Measurements from ENCODE around the gene MLF2. TPM values are rescaled to one million over a fixed set of nuclear protein-coding genes. Genes with fewer than 3 reads are reported as not detected.

MLF2 gene
- total RNA-seq, 1 donor from 2014 or later: 102 TPM

DNA sequence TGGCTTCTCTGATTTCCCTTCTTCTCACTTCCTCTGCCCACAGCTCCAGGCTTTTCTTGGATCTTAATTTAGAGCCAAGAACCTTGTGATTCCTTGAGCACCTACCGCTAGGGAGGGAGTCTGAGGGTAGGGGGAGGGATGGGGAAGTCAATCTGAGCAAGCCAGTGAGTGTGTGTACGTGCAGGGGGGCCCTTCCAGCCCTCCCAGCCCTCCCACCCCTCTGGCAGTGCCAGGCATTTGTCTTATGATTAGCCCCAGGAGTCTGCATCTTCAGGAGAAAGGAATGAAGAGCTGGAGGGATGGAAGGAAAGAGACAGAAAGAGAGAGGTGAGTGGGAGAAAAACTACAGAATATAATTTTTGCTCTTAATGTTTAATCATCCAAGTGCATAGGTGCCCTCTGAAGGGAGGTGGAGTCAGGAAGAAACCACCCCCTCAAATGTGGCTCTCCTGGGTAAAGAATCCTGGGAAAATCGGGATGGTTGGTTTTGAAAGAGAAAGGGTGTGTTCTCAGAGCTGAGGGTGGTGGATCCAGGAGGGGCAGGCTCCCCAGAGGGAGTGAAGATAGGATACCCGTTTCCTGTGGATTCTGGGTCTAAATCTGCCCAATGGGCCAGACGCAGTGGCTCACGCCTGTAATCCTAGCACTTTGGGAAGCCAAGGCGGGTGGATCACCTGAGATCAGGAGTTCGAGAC, 54.4 kb downstream of the MLF2 start:
- ChIA-PET POLR2A (interaction anchor here (0.6 to 2.7 kb wide), 4 partner anchors 9 to 54 kb away, joined by 3 to 23 read pairs (median 10); partner anchors contain the start of genes COPS7A, MLF2 and ZNF384), CTCF (interaction anchor here (0.9 to 1.2 kb wide), 8 partner anchors 14 to 145 kb away, joined by 3 to 5 read pairs (median 3); partner anchors contain the start of gene COPS7A)
- Mint-ChIP-seq H3K4me3 (no peak overlapping the region), H3K4me1 (peaks cover 60% of the 10 kb centered on the region), H3K36me3 (ENCODE audit: low read depth) (no peaks in the 10 kb centered on the region), H3K27me3 (peaks cover 25% of the 10 kb centered on the region), H3K9me3 (no peaks in the 10 kb centered on the region), H3K27ac (peak overlapping the region; percentile 31)
- TF ChIP-seq, protein P1, sequence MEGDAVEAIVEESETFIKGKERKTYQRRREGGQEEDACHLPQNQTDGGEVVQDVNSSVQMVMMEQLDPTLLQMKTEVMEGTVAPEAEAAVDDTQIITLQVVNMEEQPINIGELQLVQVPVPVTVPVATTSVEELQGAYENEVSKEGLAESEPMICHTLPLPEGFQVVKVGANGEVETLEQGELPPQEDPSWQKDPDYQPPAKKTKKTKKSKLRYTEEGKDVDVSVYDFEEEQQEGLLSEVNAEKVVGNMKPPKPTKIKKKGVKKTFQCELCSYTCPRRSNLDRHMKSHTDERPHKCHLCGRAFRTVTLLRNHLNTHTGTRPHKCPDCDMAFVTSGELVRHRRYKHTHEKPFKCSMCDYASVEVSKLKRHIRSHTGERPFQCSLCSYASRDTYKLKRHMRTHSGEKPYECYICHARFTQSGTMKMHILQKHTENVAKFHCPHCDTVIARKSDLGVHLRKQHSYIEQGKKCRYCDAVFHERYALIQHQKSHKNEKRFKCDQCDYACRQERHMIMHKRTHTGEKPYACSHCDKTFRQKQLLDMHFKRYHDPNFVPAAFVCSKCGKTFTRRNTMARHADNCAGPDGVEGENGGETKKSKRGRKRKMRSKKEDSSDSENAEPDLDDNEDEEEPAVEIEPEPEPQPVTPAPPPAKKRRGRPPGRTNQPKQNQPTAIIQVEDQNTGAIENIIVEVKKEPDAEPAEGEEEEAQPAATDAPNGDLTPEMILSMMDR (IDR thresholded peaks at IDR 0.05): no peak
- intact Hi-C loops (cut with micrococcal nuclease): loop anchor here (1.0 kb wide), 1 partner anchor 144 kb away; no protein-coding TSS in a partner anchor
- DNase-seq: no peak
- ATAC-seq (ENCODE audit: low read depth): no peak

Other genes starting within 250 kb of the MLF2 start
- 1,003 and 1,033 TPM in 2 replicates for gene GAPDH, start 218.6 kb downstream of the MLF2 start, total RNA-seq
- gene IFFO1, start 197.1 kb downstream of the MLF2 start, total RNA-seq: 23.6 and 25.9 TPM in 2 replicates
- 114 and 121 TPM in 2 replicates for gene NOP2, start 184.8 kb downstream of the MLF2 start, total RNA-seq
- 342 and 345 TPM in 2 replicates for gene CHD4, start 145.8 kb downstream of the MLF2 start, total RNA-seq
- gene LPAR5, start 117.2 kb downstream of the MLF2 start, total RNA-seq: 27.7 and 30.4 TPM in 2 replicates
- gene ACRBP, start 105.7 kb downstream of the MLF2 start, total RNA-seq: 5.4 and 7.7 TPM in 2 replicates
- gene ING4, start 90.0 kb downstream of the MLF2 start, total RNA-seq: 31.6 and 39.2 TPM in 2 replicates
- 81.7 and 98.6 TPM in 2 replicates for gene ZNF384, start 63.8 kb downstream of the MLF2 start, total RNA-seq
- 0.24 and 0.40 TPM in 2 replicates for gene PIANP, start 52.3 kb downstream of the MLF2 start, total RNA-seq
- 28.1 and 35.8 TPM in 2 replicates for gene COPS7A, start 29.1 kb downstream of the MLF2 start, total RNA-seq
- gene PTMS, start 13.2 kb upstream of the MLF2 start, total RNA-seq: 4.8 and 6.4 TPM in 2 replicates
- gene LAG3, start 19.4 kb upstream of the MLF2 start, total RNA-seq: 0.12 TPM in 1 of 2 replicates, not detected in the other
- 0.22 and 0.32 TPM in 2 replicates for gene CD4, start 36.4 kb upstream of the MLF2 start, total RNA-seq
- not detected in 2 replicates for gene GPR162, start 68.7 kb upstream of the MLF2 start, total RNA-seq
- gene P3H3, start 75.3 kb upstream of the MLF2 start, total RNA-seq: not detected in 2 replicates
- gene GNB3, start 87.8 kb upstream of the MLF2 start, total RNA-seq: 0.51 and 0.60 TPM in 2 replicates
- 1.2 and 1.6 TPM in 2 replicates for gene CDCA3, start 98.1 kb upstream of the MLF2 start, total RNA-seq
- 108 and 110 TPM in 2 replicates for gene USP5, start 99.0 kb upstream of the MLF2 start, total RNA-seq
- gene TPI1, start 114.4 kb upstream of the MLF2 start, total RNA-seq: 306 and 318 TPM in 2 replicates
- 14.4 and 16.2 TPM in 2 replicates for gene SPSB2, start 120.2 kb upstream of the MLF2 start, total RNA-seq
- gene LRRC23, start 151.7 kb upstream of the MLF2 start, total RNA-seq: 7.7 and 8.8 TPM in 2 replicates
- gene ENO2, start 161.4 kb upstream of the MLF2 start, total RNA-seq: 20.9 and 31.0 TPM in 2 replicates
- 42.8 and 50.9 TPM in 2 replicates for gene ATN1, start 174.8 kb upstream of the MLF2 start, total RNA-seq
- not detected in 2 replicates for gene RNU7-1, start 190.7 kb upstream of the MLF2 start, total RNA-seq
- gene C12orf57, start 190.9 kb upstream of the MLF2 start, total RNA-seq: 54.8 and 63.4 TPM in 2 replicates
- gene PTPN6, start 198.2 kb upstream of the MLF2 start, total RNA-seq: 371 and 393 TPM in 2 replicates
- 240 and 255 TPM in 2 replicates for gene PHB2, start 217.5 kb upstream of the MLF2 start, total RNA-seq
- gene EMG1, start 217.8 kb upstream of the MLF2 start, total RNA-seq: 89.2 and 91.1 TPM in 2 replicates